OCI-LY7 (cell line): ENCODE data around the gene PTRHD1. TPM values are rescaled to one million over a fixed set of nuclear protein-coding genes. Genes with fewer than 3 reads are reported as not detected.
A peak's percentile ranks its signal among the peaks of the same experiment; 100 is the strongest.
"Not testable (repeated sequence)": the region's sequence is repeated elsewhere in the genome, so short reads cannot be mapped to it uniquely, and the experiment has no call there.

Experiments
- BruUV-seq: library from RNA; stranded (reverse); fragments of 400-500 nt; replicated peaks from 2 replicates; lab custom pipeline; 2021; lab: Mats Ljungman, UMichigan
- CTCF ChIA-PET: fragments of 300-600 bp; sonication (Branson Sonifier 250); formaldehyde crosslinking; loops from one replicate; lab custom pipeline; 2022; ENCODE audit warnings: antibody characterized with exemption; ENCODE audit not compliant: unreplicated experiment; lab: Charles Lee
- POLR2A ChIA-PET: fragments of 300-600 bp; sonication (Branson Sonifier 250); formaldehyde crosslinking; loops from one replicate; lab custom pipeline; 2022; ENCODE audit warnings: antibody characterized with exemption; lab: Charles Lee
- DNase-seq: peaks from one replicate; pipeline ENCODE4 v3.0.0-alpha.2; 2015; ENCODE audit warnings: low spot score
- H2AFZ ChIP-seq: fragments of 200-600 bp; sonication (generic), shearing (Covaris generic); 2 replicates; pipeline ENCODE4 v1.6.1; 2014; ENCODE audit warnings: mild to moderate bottlenecking, antibody characterized with exemption, low read length, moderate library complexity
- H3K27ac ChIP-seq: fragments of 200-600 bp; sonication (generic); 2 replicates; pipeline ENCODE4 v1.5.1; 2014; ENCODE audit warnings: mixed run types, low read depth, mild to moderate bottlenecking, moderate library complexity, low read length, inconsistent platforms; ENCODE audit not compliant: poor library complexity, severe bottlenecking
- H3K36me3 ChIP-seq: fragments of 200-600 bp; sonication (generic); 2 replicates; pipeline ENCODE4 v1.6.1; 2014; ENCODE audit warnings: mild to moderate bottlenecking, antibody characterized with exemption, low read length, moderate library complexity, mixed read lengths; ENCODE audit not compliant: insufficient read depth
- H3K4me1 ChIP-seq: fragments of 200-600 bp; sonication (generic); 2 replicates; pipeline ENCODE4 v1.5.1; 2014; ENCODE audit warnings: mild to moderate bottlenecking, low read length; ENCODE audit not compliant: insufficient read depth, poor library complexity, severe bottlenecking
- H3K4me2 ChIP-seq: fragments of 200-600 bp; sonication (generic); 2 replicates; pipeline ENCODE4 v1.6.1; 2014; ENCODE audit warnings: mild to moderate bottlenecking, low read length
- H3K4me3 ChIP-seq: fragments of 200-600 bp; sonication (generic); 2 replicates; pipeline ENCODE4 v1.5.1; 2014; ENCODE audit warnings: mild to moderate bottlenecking, low read depth, low read length; ENCODE audit not compliant: poor library complexity, severe bottlenecking
- H3K79me2 ChIP-seq: fragments of 200-600 bp; sonication (generic); 2 replicates; pipeline ENCODE4 v1.6.1; 2016; ENCODE audit warnings: low read depth, mild to moderate bottlenecking, low read length, moderate library complexity, mixed read lengths; ENCODE audit not compliant: insufficient read depth
- H3K9me2 ChIP-seq: fragments of 200-600 bp; sonication (generic); 2 replicates; pipeline ENCODE4 v1.6.1; 2016; ENCODE audit warnings: mild to moderate bottlenecking, low read length, mixed read lengths; ENCODE audit not compliant: insufficient read depth
- H3K9me3 ChIP-seq: fragments of 200-600 bp; sonication (generic); 2 replicates; pipeline ENCODE4 v1.6.1; 2014; ENCODE audit warnings: mild to moderate bottlenecking, mixed run types, low read length, mixed read lengths
- H4K20me1 ChIP-seq: fragments of 200-600 bp; sonication (generic); 2 replicates; pipeline ENCODE4 v1.6.1; 2014; ENCODE audit warnings: mild to moderate bottlenecking, antibody characterized with exemption, low read length, moderate library complexity, mixed read lengths; ENCODE audit not compliant: insufficient read depth
- EZH2phosphoT487 ChIP-seq: fragments of 200-600 bp; sonication (generic); IDR thresholded peaks from 2 replicates; pipeline ENCODE4 v1.6.1; 2018; ENCODE audit warnings: low read depth, borderline replicate concordance, mild to moderate bottlenecking, mixed run types, antibody characterized with exemption, low read length, moderate library complexity, mixed read lengths
- intact Hi-C: fragments of 100-400 bp; cut with micrococcal nuclease; formaldehyde crosslinking; loops from one replicate; pipeline ENCODE4 v1.10.0; 2022; ENCODE audit not compliant: unreplicated experiment
- total RNA-seq, 2 experiments: library from RNA; depleted of rRNA in 1 of 2; stranded (reverse); fragments of >200 nt in 1 of 2; shearing (Covaris generic) in 1 of 2; gene quantifications; 2 replicates each; pipeline ENCODE4 v1.2.3, GENCODE V29; 2014 to 2022
- TF ChIP-seq, protein P1 (sequence below): fragments of 200-600 bp; sonication (generic); conservative IDR thresholded peaks from 2 replicates; pipeline ENCODE4 v1.5.1; 2014; ENCODE audit warnings: mild to moderate bottlenecking, antibody characterized with exemption, low read length, moderate library complexity, mixed read lengths

PTRHD1 gene
- total RNA-seq, 2 experiments from 2014 or later = 43.9 to 55.0 TPM

DNA sequence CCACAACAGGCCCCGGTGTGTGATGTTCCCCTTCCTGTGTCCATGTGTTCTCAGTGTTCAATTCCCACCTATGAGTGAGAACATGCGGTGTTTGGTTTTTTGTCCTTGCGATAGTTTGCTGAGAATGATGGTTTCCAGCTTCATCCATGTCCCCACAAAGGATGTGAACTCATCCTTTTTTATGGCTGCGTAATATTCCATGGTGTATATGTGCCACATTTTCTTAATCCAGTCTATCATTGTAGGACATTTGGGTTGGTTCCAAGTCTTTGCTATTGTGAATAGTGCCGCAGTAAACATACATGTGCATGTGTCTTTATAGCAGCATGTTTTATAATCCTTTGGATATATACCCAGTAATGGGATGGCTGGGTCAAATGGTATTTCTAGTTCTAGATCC, 7.3 kb upstream of the PTRHD1 start:
- H3K4me2 ChIP-seq, H3K9me3 ChIP-seq, H3K4me3 ChIP-seq, DNase-seq, CTCF ChIA-PET, H3K9me2 ChIP-seq, BruUV-seq, H4K20me1 ChIP-seq, H2AFZ ChIP-seq, H3K4me1 ChIP-seq, intact Hi-C loops, H3K27ac ChIP-seq, POLR2A ChIA-PET: not testable (repeated sequence)
- H3K36me3 ChIP-seq = peaks cover 60% of the 10 kb centered on the region
- peaks cover 51% of the 10 kb centered on the region for H3K79me2 ChIP-seq

GRCh38 chr2:24797644-24798043, 4.5 kb upstream of the PTRHD1 start:
- peaks cover 13% of the 10 kb centered on the region for H3K4me1 ChIP-seq
- ChIA-PET POLR2A (interaction anchor here (0.7 to 1.7 kb wide), 2 partner anchors 23 to 876 kb away, joined by 3 to 5 read pairs; no protein-coding TSS in a partner anchor), CTCF (no interaction called here)
- TF ChIP-seq EZH2phosphoT487 = no peak
- TF ChIP-seq, protein P1, sequence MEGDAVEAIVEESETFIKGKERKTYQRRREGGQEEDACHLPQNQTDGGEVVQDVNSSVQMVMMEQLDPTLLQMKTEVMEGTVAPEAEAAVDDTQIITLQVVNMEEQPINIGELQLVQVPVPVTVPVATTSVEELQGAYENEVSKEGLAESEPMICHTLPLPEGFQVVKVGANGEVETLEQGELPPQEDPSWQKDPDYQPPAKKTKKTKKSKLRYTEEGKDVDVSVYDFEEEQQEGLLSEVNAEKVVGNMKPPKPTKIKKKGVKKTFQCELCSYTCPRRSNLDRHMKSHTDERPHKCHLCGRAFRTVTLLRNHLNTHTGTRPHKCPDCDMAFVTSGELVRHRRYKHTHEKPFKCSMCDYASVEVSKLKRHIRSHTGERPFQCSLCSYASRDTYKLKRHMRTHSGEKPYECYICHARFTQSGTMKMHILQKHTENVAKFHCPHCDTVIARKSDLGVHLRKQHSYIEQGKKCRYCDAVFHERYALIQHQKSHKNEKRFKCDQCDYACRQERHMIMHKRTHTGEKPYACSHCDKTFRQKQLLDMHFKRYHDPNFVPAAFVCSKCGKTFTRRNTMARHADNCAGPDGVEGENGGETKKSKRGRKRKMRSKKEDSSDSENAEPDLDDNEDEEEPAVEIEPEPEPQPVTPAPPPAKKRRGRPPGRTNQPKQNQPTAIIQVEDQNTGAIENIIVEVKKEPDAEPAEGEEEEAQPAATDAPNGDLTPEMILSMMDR = no peak
- H3K9me2 ChIP-seq = no peaks in the 10 kb centered on the region
- H3K27ac ChIP-seq = no peak overlapping the region
- H3K4me2 ChIP-seq = no peak overlapping the region
- H2AFZ ChIP-seq = no peak overlapping the region
- peaks cover 66% of the 10 kb centered on the region for H3K36me3 ChIP-seq
- no peak overlapping the region for H3K4me3 ChIP-seq
- BruUV-seq = no TSS peak
- intact Hi-C loops = no loop called here
- no peak for DNase-seq
- no peaks in the 10 kb centered on the region for H3K9me3 ChIP-seq
- peaks cover 6% of the 10 kb centered on the region; the same call in 1 of the 2 replicates for H4K20me1 ChIP-seq
- H3K79me2 ChIP-seq = peaks cover 73% of the 10 kb centered on the region

- peak; percentile 40 for DNase-seq
Measured at GRCh38 chr2:24793761-24794435, 707 bp upstream of the PTRHD1 start.

More at GRCh38 chr2:24793761-24794435, 707 bp upstream of the PTRHD1 start:
- H3K9me2 ChIP-seq = no peaks in the 10 kb centered on the region
- H3K79me2 ChIP-seq = peaks cover 71% of the 10 kb centered on the region
- ChIA-PET CTCF (no interaction called here), POLR2A (interaction anchor here (1.1 to 1.7 kb wide), 4 partner anchors 14 to 145 kb away, joined by 3 to 6 read pairs (median 4); no protein-coding TSS in a partner anchor)
- TSS peak; percentile 88 for BruUV-seq
- H4K20me1 ChIP-seq = peaks cover 6% of the 10 kb centered on the region; the same call in 1 of the 2 replicates
- H3K4me3 ChIP-seq = peak overlapping the region; percentile 91
- H2AFZ ChIP-seq = peak overlapping the region; percentile 77
- peaks cover 47% of the 10 kb centered on the region for H3K36me3 ChIP-seq
- peak overlapping the region; percentile 90 for H3K4me2 ChIP-seq
- H3K4me1 ChIP-seq = peaks cover 30% of the 10 kb centered on the region
- no peak for TF ChIP-seq EZH2phosphoT487
- TF ChIP-seq, protein P1 = no peak
- H3K27ac ChIP-seq = peak overlapping the region; percentile 82
- no peaks in the 10 kb centered on the region for H3K9me3 ChIP-seq
- intact Hi-C loops = loop anchor here (2.0 to 5.0 kb wide), 2 partner anchors 179 to 302 kb away; partner anchors contain the start of gene NCOA1
